K562 (cell line): ENCODE data around the gene GZMM. TPM values are rescaled to one million over a fixed set of nuclear protein-coding genes. Genes with fewer than 3 reads are reported as not detected.

Experiments
- CCAR2 ChIP-seq: fragments of 200-400 bp; formaldehyde crosslinking; IDR thresholded peaks from 2 replicates; pipeline ENCODE4 v1.6.1; 2017; ENCODE audit warnings: mild to moderate bottlenecking, low read depth, low read length
- COPS2 ChIP-seq: fragments of 450-650 bp; conservative IDR thresholded peaks from 2 replicates; pipeline ENCODE4 v1.6.1; 2016; ENCODE audit warnings: mild to moderate bottlenecking, moderate library complexity
- DPF2 ChIP-seq: fragments of 450-650 bp; IDR thresholded peaks from 2 replicates; pipeline ENCODE4 v1.6.1; 2016
- ELF2 ChIP-seq: fragments of 250-450 bp; sonication (Bioruptor Pico); IDR thresholded peaks from 2 replicates; pipeline ENCODE4 v1.5.0; 2021; ENCODE audit warnings: mild to moderate bottlenecking
- GATAD2A ChIP-seq: fragments of 450-650 bp; IDR thresholded peaks from 2 replicates; pipeline ENCODE4 v1.6.1; 2017
- MAZ ChIP-seq, 2 experiments: fragments of 450-650 bp in 1 of 2; sonication (generic) in 1 of 2; formaldehyde crosslinking; IDR thresholded peaks in 1 of 2; conservative IDR thresholded peaks in 1 of 2; 2 replicates each; pipeline versions ENCODE4 v1.4.0 to v1.5.0; 2020; ENCODE audit warnings: mild to moderate bottlenecking in 1 of 2, missing genetic modification reagents in 1 of 2
- MTF1 ChIP-seq: fragments of 250-450 bp; sonication (Bioruptor Pico); IDR thresholded peaks from 2 replicates; pipeline ENCODE4 v1.9.0; 2021; ENCODE audit warnings: moderate library complexity, mild to moderate bottlenecking, inconsistent platforms, borderline replicate concordance
- NFE2L1 ChIP-seq: fragments of 450-650 bp; IDR thresholded peaks from 2 replicates; pipeline ENCODE4 v1.6.1; 2016; ENCODE audit warnings: missing genetic modification characterization, low read depth, mild to moderate bottlenecking, missing compliant biosample characterization, moderate library complexity, borderline replicate concordance
- NR2C1 ChIP-seq, 2 experiments: fragments of 450-650 bp; IDR thresholded peaks; 2 replicates each; pipeline ENCODE4 v1.6.1; 2017; ENCODE audit warnings: mild to moderate bottlenecking in 2 of 2, antibody characterized with exemption in 1 of 2, inconsistent platforms in 1 of 2, missing compliant biosample characterization in 1 of 2, missing genetic modification characterization in 1 of 2
- PHB ChIP-seq: fragments of 250-450 bp; sonication (Bioruptor Pico); IDR thresholded peaks from 2 replicates; pipeline ENCODE4 v1.5.0; 2021
- POLR2A ChIP-seq: fragments of 450-650 bp; conservative IDR thresholded peaks from 2 replicates; pipeline ENCODE4 v1.6.1; 2016
- SNRNP70 ChIP-seq: fragments of 200-400 bp; formaldehyde crosslinking; optimal IDR thresholded peaks from 2 replicates; pipeline ENCODE3; 2017; ENCODE audit warnings: low read depth, low read length
- SOX6 ChIP-seq: fragments of 450-650 bp; IDR thresholded peaks from 2 replicates; pipeline ENCODE4 v1.6.1; 2014; ENCODE audit warnings: mild to moderate bottlenecking
- U2AF2 ChIP-seq: fragments of 200-400 bp; formaldehyde crosslinking; optimal IDR thresholded peaks from 2 replicates; pipeline ENCODE3; 2017; ENCODE audit warnings: low read depth, mild to moderate bottlenecking, low read length
- ZBTB7A ChIP-seq: IDR thresholded peaks from 2 replicates; pipeline ENCODE4 v1.6.1; 2011; ENCODE audit warnings: low read depth, mild to moderate bottlenecking, low read length, moderate library complexity, borderline replicate concordance; ENCODE audit not compliant: control insufficient read depth
- ZFP1 ChIP-seq: fragments of 450-650 bp; formaldehyde crosslinking; IDR thresholded peaks from 2 replicates; pipeline ENCODE4 v1.4.0; 2020; ENCODE audit warnings: mild to moderate bottlenecking, mixed read lengths
- ZNF23 ChIP-seq: fragments of 250-450 bp; sonication (Bioruptor Pico); IDR thresholded peaks from 2 replicates; pipeline ENCODE4 v1.4.0; 2020; ENCODE audit warnings: mild to moderate bottlenecking
- ZNF384 ChIP-seq: IDR thresholded peaks from 2 replicates; pipeline ENCODE4 v1.6.1; 2012; ENCODE audit warnings: low read depth, low read length, improper control_type of control experiment
- ZNF668 ChIP-seq: fragments of 250-450 bp; sonication (Bioruptor Pico); IDR thresholded peaks from 2 replicates; pipeline ENCODE4 v1.8.0; 2022; ENCODE audit warnings: mild to moderate bottlenecking, inconsistent platforms
- ZNF778 ChIP-seq: fragments of 450-650 bp; formaldehyde crosslinking; IDR thresholded peaks from 2 replicates; pipeline ENCODE4 v1.4.0; 2020; ENCODE audit warnings: mild to moderate bottlenecking, moderate library complexity
- ZNF830 ChIP-seq: fragments of 250-450 bp; sonication (Bioruptor Pico); IDR thresholded peaks from 2 replicates; pipeline ENCODE4 v1.5.0; 2021; ENCODE audit warnings: mild to moderate bottlenecking
- polyA plus RNA-seq, 8 experiments: library from polyadenylated mRNA; depleted of rRNA in 4 of 8; stranded (reverse) in 5 of 8; unstranded in 3 of 8; fragments of >200 nt; fragmentation: Nextera tagmentation in 2 of 8; fragmentation: Illumina TruSeq in 1 of 8; extraction: Ambion mirVana in 2 of 8; extraction: Trizol in 1 of 8; gene quantifications; 2 replicates each; pipeline versions ENCODE4 v1.2.1 to v1.2.3, GENCODE V29; 2011 to 2014; ENCODE audit warnings: inconsistent platforms in 1 of 8, missing spikeins in 1 of 8
- total RNA-seq, 7 experiments: library from RNA; depleted of rRNA in 6 of 7; stranded (reverse); fragments of >200 nt in 6 of 7; fragmentation: Illumina TruSeq in 2 of 7; extraction: Trizol in 2 of 7; gene quantifications; 2 replicates each; pipeline versions ENCODE4 v1.2.1 to v1.2.3, GENCODE V29; 2011 to 2021; ENCODE audit warnings: low replicate concordance in 1 of 7
- TF ChIP-seq, protein P1 (sequence below): fragments of 450-650 bp; IDR thresholded peaks from 2 replicates; pipeline ENCODE4 v1.6.1; 2018; ENCODE audit not compliant: partially characterized antibody
- TF ChIP-seq, protein P2 (sequence below): IDR thresholded peaks from 3 replicates; pipeline ENCODE4 v1.6.1; 2011; ENCODE audit warnings: borderline replicate concordance, mild to moderate bottlenecking; ENCODE audit not compliant: insufficient read length, insufficient read depth
- TF ChIP-seq, protein P3 (sequence below): sonication (generic); formaldehyde crosslinking; IDR thresholded peaks from 2 replicates; pipeline ENCODE4 v1.8.1; 2022; ENCODE audit warnings: missing genetic modification reagents

Gene GZMM
- total and polyA plus RNA-seq, 9 of the 15 experiments (the other 6 are each of a cell fraction or from before 2014, with no cell fraction given): 0.08 to 2.6 (median 0.70) TPM; not detected in 2

DNA sequence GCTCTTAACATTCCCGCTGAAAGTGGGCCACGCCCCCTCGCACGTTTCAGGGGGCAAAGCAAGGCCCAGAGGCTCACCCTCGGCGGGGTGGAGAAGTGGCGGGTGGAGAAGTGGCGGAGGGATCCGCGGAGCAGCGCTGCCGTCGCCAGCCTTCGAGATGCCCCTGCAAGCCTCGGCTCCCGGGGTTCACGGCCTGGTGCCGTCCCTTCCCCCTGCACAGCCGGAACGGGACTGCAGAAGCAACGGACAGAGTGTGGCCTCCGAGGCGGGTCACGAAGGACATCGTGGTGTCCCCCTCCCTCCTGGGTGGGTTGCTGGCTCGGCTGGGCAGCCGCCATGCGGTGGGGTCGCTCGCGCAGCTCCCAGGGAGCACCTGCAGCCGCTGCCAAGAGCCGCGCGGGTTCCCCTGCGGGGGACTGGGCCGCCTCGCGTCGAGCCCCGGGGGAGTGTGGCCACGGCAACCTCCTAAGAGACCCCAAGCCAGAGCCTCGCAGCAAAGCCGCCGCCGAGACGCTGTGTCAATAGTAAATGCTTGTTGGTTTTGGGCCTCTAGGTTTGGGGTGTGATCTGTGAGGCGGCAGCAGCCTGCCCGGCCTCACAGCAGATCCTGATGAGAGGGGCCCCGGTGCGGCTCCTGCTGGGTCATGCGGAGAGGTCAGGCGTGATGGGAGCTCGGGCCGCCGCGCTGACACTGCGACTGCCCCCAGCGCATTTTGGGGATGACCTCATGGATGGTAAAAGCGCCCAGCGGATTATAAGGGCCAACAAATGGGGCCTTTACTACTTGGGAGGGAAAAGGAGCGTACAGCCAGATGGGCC lies 31.1 kb upstream of the GZMM start (continued):
- TF ChIP-seq POLR2A: no peak
- TF ChIP-seq, protein P1, sequence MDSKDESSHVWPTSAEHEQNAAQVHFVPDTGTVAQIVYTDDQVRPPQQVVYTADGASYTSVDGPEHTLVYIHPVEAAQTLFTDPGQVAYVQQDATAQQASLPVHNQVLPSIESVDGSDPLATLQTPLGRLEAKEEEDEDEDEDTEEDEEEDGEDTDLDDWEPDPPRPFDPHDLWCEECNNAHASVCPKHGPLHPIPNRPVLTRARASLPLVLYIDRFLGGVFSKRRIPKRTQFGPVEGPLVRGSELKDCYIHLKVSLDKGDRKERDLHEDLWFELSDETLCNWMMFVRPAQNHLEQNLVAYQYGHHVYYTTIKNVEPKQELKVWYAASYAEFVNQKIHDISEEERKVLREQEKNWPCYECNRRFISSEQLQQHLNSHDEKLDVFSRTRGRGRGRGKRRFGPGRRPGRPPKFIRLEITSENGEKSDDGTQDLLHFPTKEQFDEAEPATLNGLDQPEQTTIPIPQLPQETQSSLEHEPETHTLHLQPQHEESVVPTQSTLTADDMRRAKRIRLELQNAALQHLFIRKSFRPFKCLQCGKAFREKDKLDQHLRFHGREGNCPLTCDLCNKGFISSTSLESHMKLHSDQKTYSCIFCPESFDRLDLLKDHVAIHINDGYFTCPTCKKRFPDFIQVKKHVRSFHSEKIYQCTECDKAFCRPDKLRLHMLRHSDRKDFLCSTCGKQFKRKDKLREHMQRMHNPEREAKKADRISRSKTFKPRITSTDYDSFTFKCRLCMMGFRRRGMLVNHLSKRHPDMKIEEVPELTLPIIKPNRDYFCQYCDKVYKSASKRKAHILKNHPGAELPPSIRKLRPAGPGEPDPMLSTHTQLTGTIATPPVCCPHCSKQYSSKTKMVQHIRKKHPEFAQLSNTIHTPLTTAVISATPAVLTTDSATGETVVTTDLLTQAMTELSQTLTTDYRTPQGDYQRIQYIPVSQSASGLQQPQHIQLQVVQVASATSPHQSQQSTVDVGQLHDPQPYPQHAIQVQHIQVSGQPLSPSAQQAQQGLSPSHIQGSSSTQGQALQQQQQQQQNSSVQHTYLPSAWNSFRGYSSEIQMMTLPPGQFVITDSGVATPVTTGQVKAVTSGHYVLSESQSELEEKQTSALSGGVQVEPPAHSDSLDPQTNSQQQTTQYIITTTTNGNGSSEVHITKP: no peak
- TF ChIP-seq, protein P2, sequence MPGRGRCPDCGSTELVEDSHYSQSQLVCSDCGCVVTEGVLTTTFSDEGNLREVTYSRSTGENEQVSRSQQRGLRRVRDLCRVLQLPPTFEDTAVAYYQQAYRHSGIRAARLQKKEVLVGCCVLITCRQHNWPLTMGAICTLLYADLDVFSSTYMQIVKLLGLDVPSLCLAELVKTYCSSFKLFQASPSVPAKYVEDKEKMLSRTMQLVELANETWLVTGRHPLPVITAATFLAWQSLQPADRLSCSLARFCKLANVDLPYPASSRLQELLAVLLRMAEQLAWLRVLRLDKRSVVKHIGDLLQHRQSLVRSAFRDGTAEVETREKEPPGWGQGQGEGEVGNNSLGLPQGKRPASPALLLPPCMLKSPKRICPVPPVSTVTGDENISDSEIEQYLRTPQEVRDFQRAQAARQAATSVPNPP: no peak
- TF ChIP-seq ZNF668 (CRISPR knock-in tag): no peak
- TF ChIP-seq GATAD2A: no peak
- TF ChIP-seq NR2C1 (IDR thresholded peaks at IDR 0.05): peak; percentile 56; the same call in 1 of the 2 replicates
- 0 out of 2 replicates have a peak, but pooled peaks have one; percentile 41 for TF ChIP-seq NR2C1 (tag; IDR thresholded peaks at IDR 0.05)
- TF ChIP-seq ZNF778 (CRISPR knock-in tag): no peak
- TF ChIP-seq DPF2: 0 out of 2 replicates have a peak, but pooled peaks have one; percentile 15
- TF ChIP-seq U2AF2: no peak
- no peak; the same call in 1 of the 2 replicates for TF ChIP-seq SOX6
- no peak for TF ChIP-seq PHB (CRISPR knock-in tag)
- no peak for TF ChIP-seq ZNF384
- TF ChIP-seq ZBTB7A: peak; percentile 52; the same call in 1 of the 2 replicates
- TF ChIP-seq ELF2: no peak
- TF ChIP-seq ZFP1 (CRISPR knock-in tag): no peak
- TF ChIP-seq MTF1 (CRISPR knock-in tag): no peak
- TF ChIP-seq, protein P3, sequence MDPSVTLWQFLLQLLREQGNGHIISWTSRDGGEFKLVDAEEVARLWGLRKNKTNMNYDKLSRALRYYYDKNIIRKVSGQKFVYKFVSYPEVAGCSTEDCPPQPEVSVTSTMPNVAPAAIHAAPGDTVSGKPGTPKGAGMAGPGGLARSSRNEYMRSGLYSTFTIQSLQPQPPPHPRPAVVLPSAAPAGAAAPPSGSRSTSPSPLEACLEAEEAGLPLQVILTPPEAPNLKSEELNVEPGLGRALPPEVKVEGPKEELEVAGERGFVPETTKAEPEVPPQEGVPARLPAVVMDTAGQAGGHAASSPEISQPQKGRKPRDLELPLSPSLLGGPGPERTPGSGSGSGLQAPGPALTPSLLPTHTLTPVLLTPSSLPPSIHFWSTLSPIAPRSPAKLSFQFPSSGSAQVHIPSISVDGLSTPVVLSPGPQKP: no peak
- no peak for TF ChIP-seq COPS2
- TF ChIP-seq MAZ (CRISPR knock-in tag; conservative IDR thresholded peaks at IDR 0.05 in 1 of 2, IDR thresholded peaks at IDR 0.05 in 1 of 2): no peak
- no peak for TF ChIP-seq CCAR2
- TF ChIP-seq SNRNP70: no peak
- no peak for TF ChIP-seq NFE2L1 (tag)
- TF ChIP-seq ZNF830 (CRISPR knock-in tag): no peak
- no peak for TF ChIP-seq ZNF23 (CRISPR knock-in tag)
